ENCODE data around the gene PCDHA8.

DNA sequence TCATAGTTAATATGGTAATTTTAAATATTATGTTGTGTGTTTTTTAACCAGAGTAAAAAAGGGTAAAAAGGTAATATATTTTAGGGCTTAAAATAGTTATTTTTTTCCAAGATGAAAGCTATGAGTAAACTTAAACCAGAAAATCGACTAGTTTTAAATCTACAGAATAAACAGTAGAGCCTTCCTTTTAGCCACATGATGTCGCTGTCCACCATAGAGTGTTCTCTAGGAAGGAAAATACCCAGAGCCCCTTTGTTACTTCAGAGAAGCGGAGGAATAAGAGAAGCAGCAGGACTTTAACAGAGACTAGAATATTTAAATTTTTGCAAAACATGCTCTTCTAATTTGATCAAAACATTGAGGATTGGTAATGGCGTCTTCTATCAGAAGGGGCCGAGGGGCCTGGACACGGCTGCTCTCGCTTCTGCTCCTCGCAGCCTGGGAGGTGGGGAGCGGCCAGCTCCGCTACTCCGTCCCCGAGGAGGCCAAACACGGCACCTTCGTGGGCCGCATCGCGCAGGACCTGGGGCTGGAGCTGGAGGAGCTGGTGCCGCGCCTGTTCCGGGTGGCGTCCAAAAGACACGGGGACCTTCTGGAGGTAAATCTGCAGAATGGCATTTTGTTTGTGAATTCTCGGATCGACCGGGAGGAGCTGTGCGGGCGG lies 46.3 kb upstream of the PCDHA8 start, which contains the start of gene PCDHA2:
- TF ChIP-seq POLR2A (IDR thresholded peaks at IDR 0.05; ENCODE audit: low read depth, low read length), result no peak
- no peak for TF ChIP-seq POLR2AphosphoS5 (IDR thresholded peaks at IDR 0.05; ENCODE audit: low read depth, low read length)
- TF ChIP-seq TAF1 (IDR thresholded peaks at IDR 0.05; ENCODE audit: low read depth, low read length), result no peak
